ENCODE data around the gene XCR1. TPM values are rescaled to one million over a fixed set of nuclear protein-coding genes. Genes with fewer than 3 reads are reported as not detected.

XCR1 gene
- total RNA-seq, 4 donors from 2014 or later, result under 0.01 to 0.07 (median 0.04) TPM; not detected in 1

DNA sequence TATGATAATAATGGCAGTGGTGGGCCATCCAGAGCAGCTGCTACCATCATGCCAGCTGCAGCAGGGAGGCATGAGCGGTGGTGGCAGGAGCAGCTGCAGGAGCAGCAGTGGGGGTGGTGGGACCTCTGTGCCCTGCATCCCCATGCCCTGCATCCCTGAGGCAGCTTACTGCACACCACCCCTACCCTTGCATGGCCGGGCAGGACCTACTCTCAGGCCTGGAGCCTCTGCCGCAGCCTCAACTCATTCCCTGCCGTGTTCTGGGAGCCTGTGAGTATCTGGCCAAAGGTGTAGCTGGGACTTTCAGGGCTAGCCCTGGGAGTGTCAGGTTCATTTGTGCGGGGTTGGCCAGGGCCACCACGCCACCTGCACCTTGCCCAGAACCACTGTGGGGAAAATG lies 3.3 kb upstream of the XCR1 start:
- Histone ChIP-seq H3K4me1 (no peaks in the 10 kb centered on the region), H3K9me3 (peaks cover 0 to 14% (median 0%) of the 10 kb centered on the region in 3 donors), H3K27ac (no peak overlapping the region), H3K36me3 (no peaks in the 10 kb centered on the region), H3K4me3 (no peak overlapping the region), H3K27me3 (no peaks in the 10 kb centered on the region)
- no peak for ATAC-seq
- TF ChIP-seq, protein P1, sequence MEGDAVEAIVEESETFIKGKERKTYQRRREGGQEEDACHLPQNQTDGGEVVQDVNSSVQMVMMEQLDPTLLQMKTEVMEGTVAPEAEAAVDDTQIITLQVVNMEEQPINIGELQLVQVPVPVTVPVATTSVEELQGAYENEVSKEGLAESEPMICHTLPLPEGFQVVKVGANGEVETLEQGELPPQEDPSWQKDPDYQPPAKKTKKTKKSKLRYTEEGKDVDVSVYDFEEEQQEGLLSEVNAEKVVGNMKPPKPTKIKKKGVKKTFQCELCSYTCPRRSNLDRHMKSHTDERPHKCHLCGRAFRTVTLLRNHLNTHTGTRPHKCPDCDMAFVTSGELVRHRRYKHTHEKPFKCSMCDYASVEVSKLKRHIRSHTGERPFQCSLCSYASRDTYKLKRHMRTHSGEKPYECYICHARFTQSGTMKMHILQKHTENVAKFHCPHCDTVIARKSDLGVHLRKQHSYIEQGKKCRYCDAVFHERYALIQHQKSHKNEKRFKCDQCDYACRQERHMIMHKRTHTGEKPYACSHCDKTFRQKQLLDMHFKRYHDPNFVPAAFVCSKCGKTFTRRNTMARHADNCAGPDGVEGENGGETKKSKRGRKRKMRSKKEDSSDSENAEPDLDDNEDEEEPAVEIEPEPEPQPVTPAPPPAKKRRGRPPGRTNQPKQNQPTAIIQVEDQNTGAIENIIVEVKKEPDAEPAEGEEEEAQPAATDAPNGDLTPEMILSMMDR (IDR thresholded peaks at IDR 0.05), result no peak
- TF ChIP-seq POLR2A (IDR thresholded peaks at IDR 0.05) (no peak), EP300 (IDR thresholded peaks at IDR 0.05) (no peak), POLR2AphosphoS5 (IDR thresholded peaks at IDR 0.05) (no peak)
- 96% methylated on average over 4 of the region's 6 CpGs; no CpG with 5 or more reads in 1 of the 2 donors for WGBS, 2 donors (ENCODE audit: low coverage in 1 of 2)

DNA sequence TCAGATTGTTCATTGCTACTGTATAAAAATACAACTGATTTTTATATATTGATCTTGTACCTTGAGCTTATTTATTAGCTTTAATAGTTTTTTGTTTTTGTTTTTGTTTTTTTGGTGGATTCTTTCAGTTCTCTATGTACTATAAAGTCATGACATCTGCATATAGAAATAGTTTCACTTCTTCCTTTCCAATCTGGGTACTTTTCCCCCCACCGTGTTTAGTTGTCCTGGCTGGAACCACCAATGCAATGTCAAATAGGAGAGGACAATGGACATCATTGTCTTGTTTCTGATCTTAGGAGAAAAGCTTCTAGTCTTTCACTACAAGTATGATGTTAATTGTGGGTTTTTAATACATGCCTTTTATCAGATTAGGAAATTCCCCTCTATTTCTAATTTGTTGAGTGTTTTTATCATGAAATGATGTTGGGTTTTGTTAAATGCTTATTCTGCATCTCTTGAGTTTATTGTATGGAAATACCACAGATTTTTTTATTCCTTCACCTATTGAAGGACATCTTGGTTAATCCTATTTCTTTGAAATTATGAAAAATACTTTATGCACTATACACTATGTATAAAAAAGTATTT lies 2.8 kb upstream of the XCR1 start:
- Histone ChIP-seq H3K4me1 (no peaks in the 10 kb centered on the region), H3K4me3 (no peak overlapping the region), H3K36me3 (no peaks in the 10 kb centered on the region), H3K27ac (no peak overlapping the region), H3K9me3 (peaks cover 0 to 14% (median 0%) of the 10 kb centered on the region in 3 donors), H3K27me3 (no peaks in the 10 kb centered on the region)
- TF ChIP-seq, protein P1 (IDR thresholded peaks at IDR 0.05), result no peak
- no peak for TF ChIP-seq POLR2A (IDR thresholded peaks at IDR 0.05)
- TF ChIP-seq EP300 (IDR thresholded peaks at IDR 0.05), result no peak
- no peak for TF ChIP-seq POLR2AphosphoS5 (IDR thresholded peaks at IDR 0.05)
- 100% methylated on average over 1 of the region's 1 CpG; no CpG with 5 or more reads in 1 of the 2 donors for WGBS, 2 donors (ENCODE audit: low coverage in 1 of 2)
- no peak for ATAC-seq

DNA sequence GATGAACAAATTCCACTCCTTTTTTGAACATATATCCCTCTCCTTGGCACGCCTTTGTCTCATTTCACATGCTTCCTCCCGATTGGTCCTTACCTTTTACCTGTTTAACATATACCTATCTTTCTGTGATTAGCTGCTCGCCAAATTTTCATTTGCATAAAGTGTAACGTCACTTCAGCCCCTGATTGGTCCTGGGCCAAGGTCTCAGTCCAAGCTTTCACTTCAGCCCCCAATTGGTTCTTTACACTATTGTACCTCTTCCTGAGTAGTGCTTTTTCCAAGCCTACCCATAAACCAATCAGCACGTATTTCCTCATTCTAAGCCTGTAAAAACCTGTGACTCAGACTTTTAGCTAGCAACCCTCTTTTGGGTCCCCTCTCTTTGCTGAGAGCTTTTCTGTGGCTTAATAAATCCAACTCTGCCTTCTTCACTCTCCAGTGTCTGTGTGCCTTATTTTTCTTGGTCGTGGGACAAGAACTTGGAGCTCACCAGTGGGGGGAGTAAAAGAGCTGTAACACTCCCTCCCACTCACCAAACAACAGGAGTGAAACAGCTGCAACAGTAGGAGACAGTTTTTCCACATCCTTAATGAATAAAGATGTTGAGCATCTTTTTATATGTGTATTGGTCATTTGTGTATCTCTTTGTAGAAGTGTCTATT lies 584 bp upstream of the XCR1 start:
- Histone ChIP-seq H3K4me1 (no peaks in the 10 kb centered on the region), H3K4me3 (no peak overlapping the region), H3K9me3 (peaks cover 0 to 14% (median 0%) of the 10 kb centered on the region in 3 donors), H3K36me3 (no peaks in the 10 kb centered on the region), H3K27me3 (no peaks in the 10 kb centered on the region), H3K27ac (no peak overlapping the region)
- no peak for ATAC-seq
- TF ChIP-seq, protein P1 (IDR thresholded peaks at IDR 0.05), result no peak
- TF ChIP-seq POLR2AphosphoS5 (IDR thresholded peaks at IDR 0.05) (no peak), EP300 (IDR thresholded peaks at IDR 0.05) (no peak), POLR2A (IDR thresholded peaks at IDR 0.05) (no peak)
- WGBS, 2 donors (ENCODE audit: low coverage in 1 of 2), result 81 to 92% methylated on average over 5 to 6 of the region's 6 CpGs

DNA sequence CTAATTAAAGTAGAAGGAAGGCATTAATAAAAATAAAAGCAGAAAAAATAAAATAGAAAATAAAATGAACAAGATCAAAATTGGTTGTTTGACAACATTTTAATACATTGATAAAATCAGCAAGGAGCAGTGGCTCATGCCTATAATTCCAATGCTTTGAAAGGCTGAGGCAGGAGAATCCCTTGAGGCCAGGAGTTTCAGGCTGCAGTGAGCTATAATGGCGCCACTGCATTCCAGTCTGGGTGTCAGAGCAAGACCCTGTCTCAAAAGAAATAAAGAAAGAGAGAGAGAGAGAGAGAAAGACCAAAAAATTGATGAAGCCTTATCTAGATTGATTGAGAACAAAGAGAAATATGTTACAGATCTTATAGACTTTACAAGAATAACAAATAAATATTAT lies 2.1 kb downstream of the XCR1 start:
- Histone ChIP-seq H3K4me1 (no peaks in the 10 kb centered on the region), H3K36me3 (no peaks in the 10 kb centered on the region), H3K27me3 (no peaks in the 10 kb centered on the region), H3K9me3 (peaks cover 0 to 14% (median 0%) of the 10 kb centered on the region in 3 donors), H3K27ac (no peak overlapping the region), H3K4me3 (no peak overlapping the region)
- TF ChIP-seq EP300 (IDR thresholded peaks at IDR 0.05) (no peak), POLR2AphosphoS5 (IDR thresholded peaks at IDR 0.05) (no peak), POLR2A (IDR thresholded peaks at IDR 0.05) (no peak)
- TF ChIP-seq, protein P1 (IDR thresholded peaks at IDR 0.05), result no peak
- WGBS, 2 donors (ENCODE audit: low coverage in 1 of 2), result 38 to 100% methylated on average over 1 of the region's 1 CpG
- no peak for ATAC-seq

DNA sequence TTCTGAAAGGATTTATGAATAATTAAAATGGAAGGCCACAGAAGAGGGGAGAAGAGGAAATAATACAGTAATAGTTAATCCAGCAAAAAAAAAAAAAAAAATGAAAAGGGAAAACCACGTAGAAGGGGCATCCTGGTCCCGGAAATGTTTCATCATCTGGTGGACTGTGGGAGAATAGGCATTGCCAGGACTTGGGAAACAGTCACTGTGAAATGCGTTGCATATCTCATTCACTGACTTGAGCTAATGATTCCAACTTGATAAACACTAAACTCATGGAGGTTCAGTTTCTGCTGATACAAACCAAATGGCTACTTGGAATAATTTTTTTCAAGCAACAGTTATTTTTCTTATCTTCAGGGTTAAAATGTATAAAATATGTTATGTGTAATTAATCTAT lies 3.2 kb downstream of the XCR1 start:
- Histone ChIP-seq H3K4me1 (no peaks in the 10 kb centered on the region), H3K36me3 (no peaks in the 10 kb centered on the region), H3K9me3 (peaks cover 0 to 14% (median 0%) of the 10 kb centered on the region in 3 donors), H3K27ac (no peak overlapping the region), H3K27me3 (no peaks in the 10 kb centered on the region), H3K4me3 (no peak overlapping the region)
- ATAC-seq, result no peak
- TF ChIP-seq POLR2AphosphoS5 (IDR thresholded peaks at IDR 0.05) (no peak), EP300 (IDR thresholded peaks at IDR 0.05) (no peak), POLR2A (IDR thresholded peaks at IDR 0.05) (no peak)
- TF ChIP-seq, protein P1 (IDR thresholded peaks at IDR 0.05), result no peak
- WGBS, 2 donors (ENCODE audit: low coverage in 1 of 2), result 40 to 57% methylated on average over 1 to 3 of the region's 3 CpGs
